Left ventricle myocardium inferior (tissue), 1 donor: ENCODE data around the gene SLC26A9. TPM values are rescaled to one million over a fixed set of nuclear protein-coding genes. Genes with fewer than 3 reads are reported as not detected.

ENCODE experiments used
- DNase-seq: peaks from one replicate; pipeline ENCODE4 v3.0.0-alpha.2; 2020
- H3K27ac ChIP-seq: fragments of 200-600 bp; replicated peaks from 2 replicates; pipeline ENCODE4 v1.8.0; 2021
- H3K27me3 ChIP-seq: fragments of 200-600 bp; 2 replicates; pipeline ENCODE4 v1.8.0; 2021; ENCODE audit warnings: low read depth
- H3K36me3 ChIP-seq: fragments of 200-600 bp; 2 replicates; pipeline ENCODE4 v1.8.0; 2021
- H3K4me1 ChIP-seq: fragments of 200-600 bp; 2 replicates; pipeline ENCODE4 v1.8.0; 2021
- H3K4me3 ChIP-seq: fragments of 200-600 bp; 2 replicates; pipeline ENCODE4 v1.8.0; 2021; ENCODE audit warnings: mild to moderate bottlenecking, moderate library complexity
- H3K9me3 ChIP-seq: fragments of 200-600 bp; replicated peaks from 2 replicates; pipeline ENCODE4 v1.8.0; 2021
- CTCF ChIP-seq: fragments of 200-600 bp; IDR thresholded peaks from 2 replicates; pipeline ENCODE4 v1.8.0; 2021; ENCODE audit warnings: antibody characterized with exemption, mild to moderate bottlenecking, borderline replicate concordance
- intact Hi-C: fragments of 100-400 bp; cut with micrococcal nuclease; formaldehyde crosslinking; loops from one replicate; pipeline ENCODE4 v1.11.0; 2022
- total RNA-seq: library from RNA; stranded (reverse); fragmentation: NEBNext Ultra II Directional; extraction: Animal tissue kit (Norgen Biotek cat#: 25700); gene quantifications from one replicate; pipeline ENCODE4 v1.2.1, GENCODE V29; 2021
- donor health status: DM: no; HTN: yes; CAD: no; lungs with severe emphysema.

SLC26A9 gene
- total RNA-seq, 1 donor from 2014 or later, result 35.2 TPM

- Histone ChIP-seq H3K36me3 (no peaks in the 10 kb centered on the region), H3K4me1 (peaks cover 4% of the 10 kb centered on the region), H3K9me3 (no peaks in the 10 kb centered on the region), H3K27ac (no peak overlapping the region), H3K4me3 (no peak overlapping the region), H3K27me3 (peaks cover 5% of the 10 kb centered on the region)
- DNase-seq, result no peak
- TF ChIP-seq CTCF, result no peak
- intact Hi-C loops, result no loop called here
Measured at GRCh38 chr1:205934788-205935187, 8.5 kb downstream of the SLC26A9 start.

- Histone ChIP-seq H3K36me3 (no peaks in the 10 kb centered on the region), H3K27me3 (no peaks in the 10 kb centered on the region), H3K4me1 (no peaks in the 10 kb centered on the region), H3K4me3 (no peak overlapping the region), H3K27ac (no peak overlapping the region), H3K9me3 (no peaks in the 10 kb centered on the region)
- no peak for TF ChIP-seq CTCF
- intact Hi-C loops, result no loop called here
- no peak for DNase-seq
Measured at GRCh38 chr1:205933671-205934618, 9.3 kb downstream of the SLC26A9 start.

- no peak overlapping the region for H3K4me3 ChIP-seq
- H3K27ac ChIP-seq, result no peak overlapping the region
- no peak for TF ChIP-seq CTCF
- intact Hi-C loops, result no loop called here
- DNase-seq, result no peak
- no peaks in the 10 kb centered on the region for H3K4me1 ChIP-seq
- H3K36me3 ChIP-seq, result no peaks in the 10 kb centered on the region
- no peaks in the 10 kb centered on the region for H3K9me3 ChIP-seq
- no peaks in the 10 kb centered on the region for H3K27me3 ChIP-seq
Measured at GRCh38 chr1:205932776-205933175, 10.5 kb downstream of the SLC26A9 start.

GRCh38 chr1:205930799-205931281 lies 12.4 kb downstream of the SLC26A9 start:
- no peaks in the 10 kb centered on the region for H3K9me3 ChIP-seq
- no peak for DNase-seq
- no peaks in the 10 kb centered on the region for H3K4me1 ChIP-seq
- H3K27me3 ChIP-seq, result no peaks in the 10 kb centered on the region
- no peak for TF ChIP-seq CTCF
- no peak overlapping the region for H3K27ac ChIP-seq
- intact Hi-C loops, result no loop called here
- no peaks in the 10 kb centered on the region for H3K36me3 ChIP-seq
- no peak overlapping the region for H3K4me3 ChIP-seq

- Histone ChIP-seq H3K4me1 (no peaks in the 10 kb centered on the region), H3K9me3 (no peaks in the 10 kb centered on the region), H3K27me3 (no peaks in the 10 kb centered on the region), H3K36me3 (no peaks in the 10 kb centered on the region), H3K27ac (no peak overlapping the region), H3K4me3 (no peak overlapping the region)
- no peak for DNase-seq
- no peak for TF ChIP-seq CTCF
- intact Hi-C loops, result no loop called here
Measured at GRCh38 chr1:205930195-205930577, 13.1 kb downstream of the SLC26A9 start.
